AG09319 (cell line): ENCODE results near the gene TGM4.

Source experiments
- DNase-seq: peaks from one replicate; pipeline ENCODE4 v3.0.0-alpha.2; 2010; ENCODE audit warnings: low read depth; ENCODE audit errors: extremely low read depth
- TF ChIP-seq, protein P1 (sequence below): IDR thresholded peaks from 2 replicates; pipeline ENCODE4 v1.5.1; 2011; ENCODE audit warnings: low read depth, mild to moderate bottlenecking, inconsistent platforms, low read length, moderate library complexity

TGM4 gene

DNA sequence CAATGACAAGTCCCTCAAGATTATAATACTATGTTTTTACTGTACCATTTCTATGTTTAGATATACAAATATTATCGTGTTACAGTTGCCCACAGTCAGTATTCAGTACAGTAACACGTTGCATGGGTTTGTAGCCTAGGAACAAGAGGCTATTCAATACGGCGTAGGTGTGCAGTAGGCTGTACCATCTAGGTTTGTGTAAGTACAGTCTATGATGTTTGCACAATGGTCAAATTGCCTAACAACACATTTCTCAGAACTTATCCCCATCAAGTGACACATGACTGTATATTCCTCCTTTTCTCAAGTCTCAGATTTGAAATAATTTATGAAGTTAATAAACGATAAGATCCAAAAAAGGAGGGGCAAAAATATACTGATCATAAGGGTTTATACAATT, 79.9 kb downstream of the TGM4 start:
- no peak for DNase-seq
- TF ChIP-seq, protein P1, sequence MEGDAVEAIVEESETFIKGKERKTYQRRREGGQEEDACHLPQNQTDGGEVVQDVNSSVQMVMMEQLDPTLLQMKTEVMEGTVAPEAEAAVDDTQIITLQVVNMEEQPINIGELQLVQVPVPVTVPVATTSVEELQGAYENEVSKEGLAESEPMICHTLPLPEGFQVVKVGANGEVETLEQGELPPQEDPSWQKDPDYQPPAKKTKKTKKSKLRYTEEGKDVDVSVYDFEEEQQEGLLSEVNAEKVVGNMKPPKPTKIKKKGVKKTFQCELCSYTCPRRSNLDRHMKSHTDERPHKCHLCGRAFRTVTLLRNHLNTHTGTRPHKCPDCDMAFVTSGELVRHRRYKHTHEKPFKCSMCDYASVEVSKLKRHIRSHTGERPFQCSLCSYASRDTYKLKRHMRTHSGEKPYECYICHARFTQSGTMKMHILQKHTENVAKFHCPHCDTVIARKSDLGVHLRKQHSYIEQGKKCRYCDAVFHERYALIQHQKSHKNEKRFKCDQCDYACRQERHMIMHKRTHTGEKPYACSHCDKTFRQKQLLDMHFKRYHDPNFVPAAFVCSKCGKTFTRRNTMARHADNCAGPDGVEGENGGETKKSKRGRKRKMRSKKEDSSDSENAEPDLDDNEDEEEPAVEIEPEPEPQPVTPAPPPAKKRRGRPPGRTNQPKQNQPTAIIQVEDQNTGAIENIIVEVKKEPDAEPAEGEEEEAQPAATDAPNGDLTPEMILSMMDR = no peak

DNA sequence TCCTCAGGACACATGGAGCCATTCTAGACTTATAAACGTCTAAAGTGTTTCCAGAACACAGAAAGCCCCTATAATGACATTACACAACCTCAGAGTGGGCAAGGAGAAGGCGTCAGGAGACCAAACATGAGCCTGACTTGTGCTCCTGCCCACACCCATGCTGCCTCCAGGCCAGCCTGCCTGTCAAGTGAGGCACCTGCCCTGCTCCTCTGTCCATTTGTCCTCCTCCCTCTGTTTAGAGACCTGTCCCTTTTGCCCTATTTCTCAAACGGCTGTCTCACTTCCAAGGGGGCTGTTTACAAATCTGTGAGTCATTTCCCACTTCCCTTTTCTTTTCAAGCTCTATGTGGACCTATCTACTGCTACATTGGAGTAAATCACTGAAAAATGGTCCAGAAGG, 80.6 kb downstream of the TGM4 start:
- TF ChIP-seq, protein P1 = no peak
- no peak for DNase-seq

DNA sequence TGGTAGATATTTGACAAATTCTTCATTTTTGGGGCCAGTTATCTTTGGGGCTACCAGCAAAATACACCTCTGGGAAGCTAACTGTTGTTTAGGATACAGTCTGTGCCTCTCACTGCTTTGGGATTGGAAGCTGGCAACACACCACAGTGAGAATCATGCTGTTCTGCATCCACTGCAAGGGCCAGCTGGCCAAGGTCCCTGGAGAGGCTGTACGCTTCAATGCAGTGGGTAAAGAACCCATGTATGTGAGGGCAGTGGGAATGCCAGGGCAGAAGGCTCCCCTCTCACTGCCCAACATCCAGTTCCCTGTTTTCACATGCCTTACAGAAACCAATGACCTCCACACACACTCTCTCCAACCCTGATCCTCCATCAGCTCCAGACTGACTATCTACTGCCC, 81.5 kb downstream of the TGM4 start:
- DNase-seq = no peak
- TF ChIP-seq, protein P1 = no peak

DNA sequence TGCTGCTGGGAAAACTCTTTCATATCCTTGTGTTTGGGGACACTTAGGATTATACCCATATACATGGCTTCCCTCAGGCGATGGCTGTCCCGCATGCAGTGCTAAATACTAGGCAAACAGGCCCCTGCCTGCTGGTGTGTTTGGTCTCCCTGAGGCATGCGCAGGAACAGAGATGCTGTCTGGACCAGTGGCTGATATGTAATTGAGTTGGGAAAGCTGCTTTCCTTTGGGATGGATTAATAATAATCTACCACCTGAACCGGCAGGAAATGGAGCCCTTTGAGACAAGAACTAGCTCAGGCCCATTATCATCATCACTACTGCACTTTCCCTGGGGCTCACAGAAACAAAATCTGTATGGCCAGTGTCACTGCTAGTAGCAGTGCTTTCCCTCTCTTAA, 83.6 kb downstream of the TGM4 start:
- TF ChIP-seq, protein P1 = no peak
- no peak for DNase-seq

DNA sequence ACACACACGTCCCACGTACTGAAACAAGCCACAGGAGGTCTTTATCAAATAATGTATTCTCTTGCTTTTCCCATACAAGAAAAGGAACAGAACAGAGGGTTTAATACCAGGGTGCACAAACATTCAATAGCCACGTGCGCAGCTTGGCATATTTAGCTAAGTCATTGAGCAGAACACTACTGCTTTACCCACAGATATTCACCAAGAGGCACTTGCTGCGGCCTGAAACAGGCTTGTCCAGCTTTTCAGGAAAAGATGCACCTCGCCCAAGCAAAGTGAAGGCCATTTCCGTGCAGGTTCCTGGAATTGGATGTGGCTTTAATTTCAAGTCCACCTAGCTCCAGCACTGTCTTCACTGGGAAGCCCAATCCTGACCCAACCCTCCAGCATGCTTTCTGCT, 84.0 kb downstream of the TGM4 start:
- DNase-seq = no peak
- TF ChIP-seq, protein P1 = no peak

DNA sequence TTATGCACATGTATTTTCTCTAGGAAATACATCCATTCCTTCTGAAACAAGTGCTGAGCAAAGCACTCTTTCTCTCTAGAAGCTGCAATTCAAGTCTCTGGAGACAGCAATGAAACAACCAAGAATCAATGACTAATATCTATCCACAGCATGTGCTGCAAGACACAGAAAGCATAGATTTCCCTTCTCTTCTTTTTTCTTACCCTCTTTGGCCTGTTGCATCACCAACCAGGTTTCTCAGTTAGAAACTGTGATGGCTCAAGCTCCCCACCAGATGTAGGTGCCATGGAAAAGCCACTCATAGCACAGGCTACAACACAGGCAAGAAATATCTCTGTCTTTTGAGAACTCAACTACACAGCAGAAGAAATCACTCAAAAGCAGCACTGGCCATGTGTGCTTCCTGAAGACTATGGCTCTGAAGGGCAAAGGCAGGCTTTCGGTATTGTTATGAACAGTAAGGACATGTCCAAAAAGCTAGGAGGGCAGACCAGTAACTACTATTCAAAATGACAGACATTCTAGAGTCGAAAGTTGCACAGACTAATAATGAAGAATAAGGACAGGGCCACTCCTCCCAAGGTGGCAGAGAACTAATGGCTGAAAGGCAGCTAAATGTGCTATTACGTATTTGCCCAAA, 86.1 kb downstream of the TGM4 start:
- DNase-seq = no peak
- TF ChIP-seq, protein P1 = no peak

DNA sequence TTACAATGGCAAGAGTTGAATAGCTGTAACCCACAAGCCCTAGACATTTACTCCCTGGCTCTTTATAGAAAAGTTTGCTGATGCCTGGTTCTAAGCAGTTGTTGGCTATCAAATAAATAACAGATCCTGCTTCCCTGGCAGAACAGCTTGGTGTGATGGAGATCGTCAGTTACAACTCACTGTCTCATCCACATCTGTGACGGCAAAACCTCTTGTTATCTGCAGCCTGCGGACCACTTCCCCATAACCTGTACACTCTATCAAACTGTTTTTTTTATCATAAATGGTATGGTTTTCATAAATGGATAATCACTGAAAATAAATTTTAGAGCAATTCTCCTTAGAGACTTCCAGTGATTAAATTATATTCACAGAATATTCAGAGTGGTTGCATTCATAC, 87.5 kb downstream of the TGM4 start:
- TF ChIP-seq, protein P1 = no peak
- DNase-seq = no peak
